Heart right ventricle (tissue), 16 donors: ENCODE results near the gene CAPRIN2. TPM values are rescaled to one million over a fixed set of nuclear protein-coding genes. Genes with fewer than 3 reads are reported as not detected.

Source experiments
- ATAC-seq, 8 donors: fragments of 200-7000 bp; cut with Tn5 transposase; one replicate each; pipeline ENCODE4 v1.9.1; 2020; ENCODE audit warnings: mild to moderate bottlenecking in 8 of 8, moderate library complexity in 8 of 8, moderate number of reproducible peaks in 1 of 8
- DNase-seq, 2 donors: peaks; one replicate each; pipeline ENCODE4 v3.0.0-alpha.2; 2020
- H3K27ac ChIP-seq, 10 donors: fragments of 200-600 bp; sonication (generic) in 2 of 10; one replicate each; pipeline versions ENCODE4 v1.5.0 to v1.8.0; 2020 to 2022; ENCODE audit warnings: mild to moderate bottlenecking in 3 of 10
- H3K27me3 ChIP-seq, 7 donors: fragments of 200-600 bp; one replicate each; pipeline ENCODE4 v1.8.0; 2021 to 2022; ENCODE audit warnings: mild to moderate bottlenecking in 2 of 7
- H3K36me3 ChIP-seq, 9 donors: fragments of 200-600 bp; sonication (generic) in 1 of 9; one replicate each; pipeline versions ENCODE4 v1.5.0 to v1.8.0; 2020 to 2022; ENCODE audit warnings: mild to moderate bottlenecking in 2 of 9
- H3K4me1 ChIP-seq, 9 donors: fragments of 200-600 bp; sonication (generic) in 1 of 9; one replicate each; pipeline versions ENCODE4 v1.5.0 to v1.8.0; 2020 to 2022; ENCODE audit warnings: mild to moderate bottlenecking in 4 of 9
- H3K4me3 ChIP-seq, 10 donors: fragments of 200-600 bp; sonication (generic) in 2 of 10; one replicate each; pipeline versions ENCODE4 v1.5.0 to v1.8.0; 2020 to 2022; ENCODE audit warnings: mild to moderate bottlenecking in 7 of 10, moderate library complexity in 2 of 10
- H3K9me3 ChIP-seq, 11 donors: fragments of 200-600 bp in 10 of 11; sonication (generic) in 2 of 11; one replicate each; pipeline versions ENCODE4 v1.5.0 to v1.8.0; 2013 to 2022; ENCODE audit warnings: mild to moderate bottlenecking in 2 of 11, control low read depth in 1 of 11, moderate library complexity in 1 of 11
- WGBS, 2 donors: extraction: QIAGEN DNeasy Blood & Tissue Kit; methylation state at CpG; one replicate each; pipeline ENCODE4 v1.1.7; 2013; ENCODE audit warnings: inconsistent platforms in 1 of 2; 5-methylcytosine and 5-hydroxymethylcytosine counted together
- intact Hi-C, 10 donors: fragments of 100-400 bp; cut with DNase I; formaldehyde crosslinking; loops; one replicate each; pipeline versions ENCODE4 v1.11.1 to v1.14.2; 2022
- polyA plus RNA-seq, 2 donors: library from polyadenylated mRNA; stranded (reverse); fragments of 200-250 nt; gene quantifications; one replicate each; pipeline ENCODE4 v1.2.3, GENCODE V29; 2013
- total RNA-seq, 10 donors: library from RNA; stranded (reverse); fragmentation: NEBNext Ultra II Directional in 3 of 10; extraction: Animal tissue kit (Norgen Biotek cat#: 25700) in 3 of 10; gene quantifications; one replicate each; pipeline versions ENCODE4 v1.2.1 to v1.2.4, GENCODE V29; 2021 to 2023
- TF ChIP-seq, protein P1 (sequence below), 9 donors: fragments of 200-600 bp; sonication (generic) in 2 of 9; IDR thresholded peaks; one replicate each; pipeline versions ENCODE4 v1.5.0 to v1.8.0; 2021 to 2022; ENCODE audit warnings: antibody characterized with exemption in 9 of 9, mild to moderate bottlenecking in 5 of 9, moderate library complexity in 1 of 9
- donor health status: Arrhythmogenic right ventricular cardiomyopathy.
- donor health status: ischemic (EF 13 %, LVEDD 7.1; RV severe dilation, severe dysfunction).
- donor health status: healthy with polysubstance abuse.
- donor health status: DM: no; HTN: yes; CAD: no.
- donor health status: DM: no; HTN: no; CAD: no.
- donor health status: ischemic (EF 25% LVEDD 6.9; RV normal size, moderate dysfunction).
- donor health status: ischemic (EF 25% LVEDD 5.7; RV mildly dilated, moderate dysfunction).
- donor health status: healthy.
- donor health status: DM: yes; HTN: yes; CAD: no.
- donor health status: Ischemic cardiomyopathy.
- donor health status: ischemic (EF 35%, LVEDD 5.7; RV mildly dilated, moderate dysfunction).
- donor health status: nonischemic (EF 11% LVEDD 7.7; RV severe dilation, severe dysfunction).
- donor health status: DM: yes; HTN: yes; CAD: no.
- donor health status: PGD.
- donor health status: ischemic (EF 29% LVEDD 5.4; RV normal size, mild dysfunction).
- donor health status: nonischemic (EF 23%, LVEDD 6.1; RV moderate dilation, normal function).

The CAPRIN2 gene
- total and polyA plus RNA-seq, 12 donors = 10.4 to 33.0 (median 27.6) TPM

GRCh38 chr12:30796313-30796780, 41.6 kb upstream of the CAPRIN2 start:
- peak overlapping the region in 7 of 10 donors; percentile 59 to 91 (median 71) for H3K27ac ChIP-seq
- WGBS, 2 donors = 1% methylated on average over 38 of the region's 38 CpGs

GRCh38 chr12:30795410-30796312, 40.9 kb upstream of the CAPRIN2 start:
- peaks cover 4 to 28% (median 16%) of the 10 kb centered on the region in 9 donors for H3K4me1 ChIP-seq
- DNase-seq (peak; percentile 51 to 65), ATAC-seq (peak; percentile 73 to 88 (median 84))
- H3K4me3 ChIP-seq = peak overlapping the region; percentile 51 to 74 (median 66)
- 5 to 6% methylated on average over 65 of the region's 65 CpGs for WGBS, 2 donors
- no peaks in the 10 kb centered on the region for H3K9me3 ChIP-seq
- peak overlapping the region in 8 of 10 donors; percentile 29 to 91 (median 70) for H3K27ac ChIP-seq
- H3K27me3 ChIP-seq = peaks cover 0 to 37% (median 0%) of the 10 kb centered on the region in 7 donors
- H3K36me3 ChIP-seq = no peaks in the 10 kb centered on the region
- TF ChIP-seq, protein P1, sequence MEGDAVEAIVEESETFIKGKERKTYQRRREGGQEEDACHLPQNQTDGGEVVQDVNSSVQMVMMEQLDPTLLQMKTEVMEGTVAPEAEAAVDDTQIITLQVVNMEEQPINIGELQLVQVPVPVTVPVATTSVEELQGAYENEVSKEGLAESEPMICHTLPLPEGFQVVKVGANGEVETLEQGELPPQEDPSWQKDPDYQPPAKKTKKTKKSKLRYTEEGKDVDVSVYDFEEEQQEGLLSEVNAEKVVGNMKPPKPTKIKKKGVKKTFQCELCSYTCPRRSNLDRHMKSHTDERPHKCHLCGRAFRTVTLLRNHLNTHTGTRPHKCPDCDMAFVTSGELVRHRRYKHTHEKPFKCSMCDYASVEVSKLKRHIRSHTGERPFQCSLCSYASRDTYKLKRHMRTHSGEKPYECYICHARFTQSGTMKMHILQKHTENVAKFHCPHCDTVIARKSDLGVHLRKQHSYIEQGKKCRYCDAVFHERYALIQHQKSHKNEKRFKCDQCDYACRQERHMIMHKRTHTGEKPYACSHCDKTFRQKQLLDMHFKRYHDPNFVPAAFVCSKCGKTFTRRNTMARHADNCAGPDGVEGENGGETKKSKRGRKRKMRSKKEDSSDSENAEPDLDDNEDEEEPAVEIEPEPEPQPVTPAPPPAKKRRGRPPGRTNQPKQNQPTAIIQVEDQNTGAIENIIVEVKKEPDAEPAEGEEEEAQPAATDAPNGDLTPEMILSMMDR (IDR thresholded peaks at IDR 0.05) = peak in 1 of 9 donors; percentile 18
- intact Hi-C loops = loop anchor here in 5 of 10 donors (5.0 to 10.0 kb wide), 3 partner anchors 38 to 101 kb away; partner anchors contain the start of genes CAPRIN2 (in 1 of the 5) and IPO8 (in 1 of the 5)

More at GRCh38 chr12:30796313-30796780, 41.6 kb upstream of the CAPRIN2 start:
- Histone ChIP-seq H3K4me3 (peak overlapping the region; percentile 51 to 74 (median 66)), H3K27me3 (peaks cover 0 to 37% (median 0%) of the 10 kb centered on the region in 7 donors), H3K9me3 (no peaks in the 10 kb centered on the region), H3K4me1 (peaks cover 4 to 28% (median 16%) of the 10 kb centered on the region in 9 donors), H3K36me3 (no peaks in the 10 kb centered on the region)
- TF ChIP-seq, protein P1 (IDR thresholded peaks at IDR 0.05) = peak in 1 of 9 donors; percentile 2
- intact Hi-C loops = loop anchor here in 5 of 10 donors (5.0 to 10.0 kb wide), 3 partner anchors 39 to 102 kb away; partner anchors contain the start of genes CAPRIN2 (in 1 of the 5) and IPO8 (in 1 of the 5)
- ATAC-seq (peak; percentile 55 to 78 (median 66)), DNase-seq (peak in 1 of 2 donors; percentile 21)

GRCh38 chr12:30794591-30795409, 40.0 kb upstream of the CAPRIN2 start:
- DNase-seq (no peak), ATAC-seq (peak in 7 of 8 donors; percentile 17 to 80 (median 68))
- TF ChIP-seq, protein P1 (IDR thresholded peaks at IDR 0.05) = no peak
- Histone ChIP-seq H3K4me3 (peak overlapping the region in 8 of 10 donors; percentile 51 to 74 (median 69)), H3K4me1 (peaks cover 4 to 28% (median 16%) of the 10 kb centered on the region in 9 donors), H3K27ac (peak overlapping the region in 8 of 10 donors; percentile 29 to 91 (median 70)), H3K9me3 (no peaks in the 10 kb centered on the region), H3K36me3 (no peaks in the 10 kb centered on the region), H3K27me3 (peaks cover 0 to 37% (median 0%) of the 10 kb centered on the region in 7 donors)
- 66 to 74% methylated on average over 13 of the region's 13 CpGs for WGBS, 2 donors
- intact Hi-C loops = loop anchor here in 5 of 10 donors (5.0 to 10.0 kb wide), 3 partner anchors 37 to 100 kb away; partner anchors contain the start of genes CAPRIN2 (in 1 of the 5) and IPO8 (in 1 of the 5)
